Neural crest cell (in vitro differentiated cells): ENCODE data around the gene LONP2. TPM values are rescaled to one million over a fixed set of nuclear protein-coding genes. Genes with fewer than 3 reads are reported as not detected.

Experiments
- DNase-seq: peaks from one replicate; pipeline ENCODE4 v3.0.0; 2021; ENCODE audit warnings: low read depth, mixed read lengths, low spot score
- H3K27ac Mint-ChIP-seq: one replicate; pipeline ENCODE4 v1.8.0; 2021; ENCODE audit warnings: mild to moderate bottlenecking, mixed read lengths; ENCODE audit not compliant: unreplicated experiment
- H3K27me3 Mint-ChIP-seq: 2 replicates; pipeline ENCODE4 v1.8.0; 2021; ENCODE audit warnings: low read depth, mild to moderate bottlenecking, mixed read lengths
- H3K36me3 Mint-ChIP-seq: 2 replicates; pipeline ENCODE4 v1.8.0; 2021; ENCODE audit warnings: low read depth, mild to moderate bottlenecking, mixed read lengths
- H3K4me1 Mint-ChIP-seq: 2 replicates; pipeline ENCODE4 v1.8.0; 2021; ENCODE audit warnings: mixed read lengths
- H3K4me3 Mint-ChIP-seq: one replicate; pipeline ENCODE4 v1.8.0; 2021; ENCODE audit warnings: mild to moderate bottlenecking, mixed read lengths
- H3K9me3 Mint-ChIP-seq: 2 replicates; pipeline ENCODE4 v1.8.0; 2021; ENCODE audit warnings: mixed read lengths
- CTCF ChIP-seq: fragments of 200-600 bp; sonication (generic); conservative IDR thresholded peaks from 2 replicates; pipeline ENCODE4 v1.5.0; 2021; ENCODE audit warnings: antibody characterized with exemption, mild to moderate bottlenecking
- total RNA-seq: library from RNA; stranded (reverse); gene quantifications from 2 replicates; pipeline ENCODE4 v1.2.1, GENCODE V29; 2021

LONP2 gene
- total RNA-seq, 1 donor from 2014 or later, result 42.4 TPM

GRCh38 chr16:48291754-48292153 lies 47.7 kb downstream of the LONP2 start:
- H3K4me1 Mint-ChIP-seq, result peaks cover 4% of the 10 kb centered on the region
- H3K27ac Mint-ChIP-seq, result no peak overlapping the region
- DNase-seq, result no peak
- peaks cover 30% of the 10 kb centered on the region for H3K36me3 Mint-ChIP-seq
- peaks cover 4% of the 10 kb centered on the region for H3K9me3 Mint-ChIP-seq
- no peak overlapping the region for H3K4me3 Mint-ChIP-seq
- TF ChIP-seq CTCF, result no peak
- no peaks in the 10 kb centered on the region for H3K27me3 Mint-ChIP-seq

- no peak for DNase-seq
- H3K4me1 Mint-ChIP-seq, result peaks cover 4% of the 10 kb centered on the region
- H3K27me3 Mint-ChIP-seq, result no peaks in the 10 kb centered on the region
- no peak for TF ChIP-seq CTCF
- no peak overlapping the region for H3K27ac Mint-ChIP-seq
- H3K9me3 Mint-ChIP-seq, result peaks cover 2% of the 10 kb centered on the region
- H3K4me3 Mint-ChIP-seq, result no peak overlapping the region
- H3K36me3 Mint-ChIP-seq, result peaks cover 24% of the 10 kb centered on the region
Measured at GRCh38 chr16:48292452-48292851, 48.4 kb downstream of the LONP2 start.

- no peak for TF ChIP-seq CTCF
Measured at GRCh38 chr16:48294724-48295123, 50.6 kb downstream of the LONP2 start.

GRCh38 chr16:48295488-48296281 lies 51.6 kb downstream of the LONP2 start:
- no peak overlapping the region for H3K27ac Mint-ChIP-seq
- no peaks in the 10 kb centered on the region for H3K27me3 Mint-ChIP-seq
- no peaks in the 10 kb centered on the region for H3K9me3 Mint-ChIP-seq
- no peak overlapping the region for H3K4me3 Mint-ChIP-seq
- no peak for TF ChIP-seq CTCF
- no peak for DNase-seq
- peaks cover 17% of the 10 kb centered on the region for H3K36me3 Mint-ChIP-seq
- peaks cover 4% of the 10 kb centered on the region for H3K4me1 Mint-ChIP-seq

More at GRCh38 chr16:48294724-48295123, 50.6 kb downstream of the LONP2 start:
- Mint-ChIP-seq H3K36me3 (peaks cover 17% of the 10 kb centered on the region), H3K27ac (no peak overlapping the region), H3K4me1 (peaks cover 4% of the 10 kb centered on the region), H3K9me3 (no peaks in the 10 kb centered on the region), H3K4me3 (no peak overlapping the region), H3K27me3 (no peaks in the 10 kb centered on the region)
- DNase-seq, result no peak

- no peak overlapping the region for H3K27ac Mint-ChIP-seq
- no peaks in the 10 kb centered on the region for H3K9me3 Mint-ChIP-seq
- H3K27me3 Mint-ChIP-seq, result no peaks in the 10 kb centered on the region
- H3K4me1 Mint-ChIP-seq, result no peaks in the 10 kb centered on the region
- H3K36me3 Mint-ChIP-seq, result peaks cover 16% of the 10 kb centered on the region
- no peak for DNase-seq
- no peak overlapping the region for H3K4me3 Mint-ChIP-seq
- no peak for TF ChIP-seq CTCF
Measured at GRCh38 chr16:48299471-48299870, 55.4 kb downstream of the LONP2 start.
